Activated CD8-positive, alpha-beta T cell treated with anti-CD3 and anti-CD28 coated beads for 36 hours (primary cell): ENCODE data around the gene ANKS3. TPM values are rescaled to one million over a fixed set of nuclear protein-coding genes. Genes with fewer than 3 reads are reported as not detected.
A peak's percentile ranks its signal among the peaks of the same experiment; 100 is the strongest.

Source experiments
- ATAC-seq: fragments of 200-7000 bp; cut with Tn5 transposase; one replicate; pipeline ENCODE4 v1.10.0; 2021; ENCODE audit warnings: mild to moderate bottlenecking, moderate library complexity
- CTCF ChIA-PET: fragments of 350-600 bp; sonication (Branson Sonifier 250); formaldehyde crosslinking; loops from one replicate; lab custom pipeline; 2021; ENCODE audit warnings: antibody characterized with exemption; lab: Charles Lee
- POLR2A ChIA-PET: fragments of 350-600 bp; sonication (Branson Sonifier 250); formaldehyde crosslinking; loops from one replicate; lab custom pipeline; 2021; ENCODE audit warnings: antibody characterized with exemption; lab: Charles Lee
- DNase-seq: peaks from one replicate; pipeline ENCODE4 v3.0.0-alpha.2; 2020
- H3K27ac Mint-ChIP-seq: one replicate; pipeline ENCODE4 v1.8.0; 2021; ENCODE audit warnings: mild to moderate bottlenecking, mixed read lengths
- H3K27me3 Mint-ChIP-seq: one replicate; pipeline ENCODE4 v1.8.0; 2021; ENCODE audit warnings: mixed read lengths
- H3K36me3 Mint-ChIP-seq: one replicate; pipeline ENCODE4 v1.8.0; 2021; ENCODE audit warnings: low read depth, mixed read lengths
- H3K4me1 Mint-ChIP-seq: one replicate; pipeline ENCODE4 v1.8.0; 2021; ENCODE audit warnings: low read depth, mixed read lengths
- H3K4me3 Mint-ChIP-seq: one replicate; pipeline ENCODE4 v1.8.0; 2021; ENCODE audit warnings: mild to moderate bottlenecking, moderate library complexity, mixed read lengths
- H3K9me3 Mint-ChIP-seq: one replicate; pipeline ENCODE4 v1.8.0; 2021; ENCODE audit warnings: mixed read lengths
- CTCF ChIP-seq: fragments of 200-600 bp; IDR thresholded peaks from one replicate; pipeline ENCODE4 v1.8.0; 2022; ENCODE audit warnings: antibody characterized with exemption, mild to moderate bottlenecking
- intact Hi-C: fragments of 100-400 bp; cut with micrococcal nuclease; formaldehyde crosslinking; loops from one replicate; pipeline ENCODE4 v1.10.0; 2022
- total RNA-seq, 2 experiments: library from RNA; stranded (reverse); gene quantifications; one replicate each; pipeline ENCODE4 v1.2.3, GENCODE V29; 2021

ANKS3 gene
- total RNA-seq, 2 experiments from 2014 or later = 13.0 to 13.8 TPM

GRCh38 chr16:4692460-4693295 is 41.4 kb downstream of the ANKS3 start:
- Mint-ChIP-seq H3K4me1 (peaks cover 16% of the 10 kb centered on the region), H3K36me3 (no peaks in the 10 kb centered on the region), H3K4me3 (peak overlapping the region; percentile 79), H3K27ac (peak overlapping the region; percentile 83), H3K9me3 (no peaks in the 10 kb centered on the region), H3K27me3 (no peaks in the 10 kb centered on the region)
- peak; percentile 19 for DNase-seq
- CTCF ChIA-PET = interaction anchor here (1.0 to 1.4 kb wide), 2 partner anchors 10 to 76 kb away, joined by 3 to 6 read pairs; no protein-coding TSS in a partner anchor
- POLR2A ChIA-PET = interaction anchor here (0.6 to 2.0 kb wide), 12 partner anchors 8 to 80 kb away, joined by 3 to 8 read pairs (median 4); partner anchors contain the start of genes ANKS3, DNAAF8 and UBALD1
- intact Hi-C loops = no loop called here
- no peak for TF ChIP-seq CTCF
- ATAC-seq = peak; percentile 11

- Mint-ChIP-seq H3K4me3 (peak overlapping the region; percentile 79), H3K9me3 (no peaks in the 10 kb centered on the region)
These were observed 42.2 kb downstream of the ANKS3 start for GRCh38 chr16:4691666-4692412.

GRCh38 chr16:4690946-4691665 is 43.0 kb downstream of the ANKS3 start:
- peaks cover 16% of the 10 kb centered on the region for H3K4me1 Mint-ChIP-seq
- no peak overlapping the region for H3K4me3 Mint-ChIP-seq
- intact Hi-C loops = no loop called here
- ChIA-PET CTCF (interaction anchor here (1.6 kb wide), 1 partner anchor 8 kb away, joined by 6 read pairs; no protein-coding TSS in a partner anchor), POLR2A (interaction anchor here (0.7 to 2.0 kb wide), 5 partner anchors 9 to 31 kb away, joined by 3 to 4 read pairs (median 3); no protein-coding TSS in a partner anchor)
- H3K27ac Mint-ChIP-seq = no peak overlapping the region
- ATAC-seq = no peak
- DNase-seq = no peak
- H3K36me3 Mint-ChIP-seq = no peaks in the 10 kb centered on the region
- TF ChIP-seq CTCF = no peak
- no peaks in the 10 kb centered on the region for H3K27me3 Mint-ChIP-seq
- H3K9me3 Mint-ChIP-seq = no peaks in the 10 kb centered on the region

More at GRCh38 chr16:4691666-4692412, 42.2 kb downstream of the ANKS3 start:
- no peak for DNase-seq
- Mint-ChIP-seq H3K4me1 (peaks cover 16% of the 10 kb centered on the region), H3K27ac (peak overlapping the region; percentile 70), H3K36me3 (no peaks in the 10 kb centered on the region), H3K27me3 (no peaks in the 10 kb centered on the region)
- intact Hi-C loops = no loop called here
- ChIA-PET POLR2A (interaction anchor here (0.6 to 2.0 kb wide), 10 partner anchors 8 to 76 kb away, joined by 3 to 4 read pairs (median 4); partner anchors contain the start of gene UBALD1), CTCF (interaction anchor here (1.4 to 1.6 kb wide), 2 partner anchors 9 kb away, joined by 6 read pairs; no protein-coding TSS in a partner anchor)
- no peak for TF ChIP-seq CTCF
- ATAC-seq = no peak

DNA sequence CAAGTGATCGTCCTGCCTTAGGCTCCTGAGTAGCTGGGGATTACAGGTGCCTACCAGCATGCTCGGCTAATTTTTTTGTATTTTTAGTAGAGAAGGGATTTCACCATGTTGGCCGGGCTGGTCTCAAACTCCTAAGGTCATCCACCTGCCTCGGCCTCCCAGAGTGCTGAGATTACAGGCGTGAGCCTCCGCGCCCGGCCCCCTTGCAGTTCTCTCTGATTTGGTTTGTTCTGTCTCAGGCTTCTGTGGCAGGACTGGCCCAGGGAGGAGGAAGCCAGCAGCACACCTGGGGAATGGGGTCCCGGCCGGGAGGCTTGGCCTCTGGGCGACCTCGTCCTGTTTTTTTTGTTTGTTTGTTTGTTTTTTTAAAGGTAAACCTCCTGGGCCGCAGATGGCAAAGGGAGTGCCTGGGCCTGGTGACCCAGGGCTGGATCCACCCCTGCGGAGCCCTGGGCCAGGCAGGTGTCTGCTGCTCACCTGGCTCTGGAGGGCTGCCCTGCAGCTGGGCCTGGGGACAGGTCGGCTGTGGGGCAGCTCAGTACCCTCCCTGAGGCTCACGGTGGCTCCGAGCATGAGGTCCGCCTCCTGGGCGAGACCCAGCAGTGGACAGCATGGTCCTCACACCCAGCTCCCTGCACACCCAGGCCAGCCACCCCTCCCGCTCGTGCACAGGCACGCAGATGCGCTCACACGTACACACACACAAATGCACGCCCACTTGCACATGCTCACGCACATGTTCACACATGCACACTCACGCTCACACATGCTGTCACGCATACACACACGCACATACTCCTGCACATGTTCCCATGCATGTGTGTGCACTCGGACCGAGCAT is 44.0 kb downstream of the ANKS3 start:
- intact Hi-C loops = no loop called here

More for the DNA sequence above, 44.0 kb downstream of the ANKS3 start:
- POLR2A ChIA-PET = no interaction called here
- H3K27ac Mint-ChIP-seq = no peak overlapping the region
- no peak for TF ChIP-seq CTCF
- H3K4me3 Mint-ChIP-seq = no peak overlapping the region
- no peaks in the 10 kb centered on the region for H3K27me3 Mint-ChIP-seq
- no peaks in the 10 kb centered on the region for H3K36me3 Mint-ChIP-seq
- peaks cover 10% of the 10 kb centered on the region for H3K4me1 Mint-ChIP-seq
- CTCF ChIA-PET = interaction anchor here (1.6 kb wide), 1 partner anchor 7 kb away, joined by 6 read pairs; no protein-coding TSS in a partner anchor
- ATAC-seq (no peak), DNase-seq (no peak)
- H3K9me3 Mint-ChIP-seq = no peaks in the 10 kb centered on the region
